Chondrocyte (in vitro differentiated cells): ENCODE measurements around the gene MIPEP. TPM values are rescaled to one million over a fixed set of nuclear protein-coding genes. Genes with fewer than 3 reads are reported as not detected.

ENCODE experiments used
- DNase-seq: peaks from one replicate; pipeline ENCODE4 v3.0.0; 2021; ENCODE audit warnings: mixed read lengths, low spot score
- H3K27ac Mint-ChIP-seq: one replicate; pipeline ENCODE4 v1.8.0; 2021; ENCODE audit warnings: mild to moderate bottlenecking, moderate library complexity, mixed read lengths; ENCODE audit not compliant: unreplicated experiment
- H3K27me3 Mint-ChIP-seq: 2 replicates; pipeline ENCODE4 v1.8.0; 2021; ENCODE audit warnings: low read depth, mixed read lengths
- H3K36me3 Mint-ChIP-seq: 2 replicates; pipeline ENCODE4 v1.8.0; 2021; ENCODE audit warnings: low read depth, mixed read lengths
- H3K4me1 Mint-ChIP-seq: 2 replicates; pipeline ENCODE4 v1.8.0; 2021; ENCODE audit warnings: low read depth, mild to moderate bottlenecking, mixed read lengths
- H3K4me3 Mint-ChIP-seq: one replicate; pipeline ENCODE4 v1.8.0; 2021; ENCODE audit warnings: mild to moderate bottlenecking, moderate library complexity, mixed read lengths; ENCODE audit not compliant: unreplicated experiment
- H3K9me3 Mint-ChIP-seq: 2 replicates; pipeline ENCODE4 v1.8.0; 2021; ENCODE audit warnings: low read depth, mixed read lengths
- total RNA-seq: library from RNA; stranded (reverse); gene quantifications from 3 replicates; pipeline ENCODE4 v1.2.1, GENCODE V29; 2021
- TF ChIP-seq, protein P1 (sequence below): fragments of 200-600 bp; sonication (generic); IDR thresholded peaks from 2 replicates; pipeline ENCODE4 v1.5.0; 2021; ENCODE audit warnings: antibody characterized with exemption, mild to moderate bottlenecking, moderate library complexity

Gene MIPEP
- total RNA-seq, 1 donor from 2014 or later, result 14.4 TPM

DNA sequence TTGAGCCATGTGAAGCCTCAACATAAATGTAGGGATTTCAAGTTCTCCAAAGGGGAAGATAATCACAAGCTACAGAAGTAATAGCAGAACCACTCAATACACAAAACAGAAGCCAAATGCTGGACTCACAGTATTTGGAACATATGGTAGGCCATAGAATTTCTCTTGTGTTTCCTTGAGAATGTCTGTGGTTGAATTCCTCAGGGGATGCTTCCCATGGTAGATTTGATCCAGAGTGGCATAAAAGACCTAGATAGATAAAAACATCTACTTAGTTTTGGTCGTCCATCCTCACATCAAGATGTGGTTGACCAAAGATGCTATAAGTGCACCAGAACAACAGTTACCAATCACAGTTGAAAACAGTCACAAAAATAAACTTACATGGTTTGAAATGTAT lies 83.4 kb downstream of the MIPEP start:
- Mint-ChIP-seq H3K4me1 (peaks cover 30% of the 10 kb centered on the region), H3K36me3 (no peaks in the 10 kb centered on the region), H3K27me3 (no peaks in the 10 kb centered on the region), H3K9me3 (peaks cover 3% of the 10 kb centered on the region), H3K4me3 (no peak overlapping the region), H3K27ac (no peak overlapping the region)
- TF ChIP-seq, protein P1, sequence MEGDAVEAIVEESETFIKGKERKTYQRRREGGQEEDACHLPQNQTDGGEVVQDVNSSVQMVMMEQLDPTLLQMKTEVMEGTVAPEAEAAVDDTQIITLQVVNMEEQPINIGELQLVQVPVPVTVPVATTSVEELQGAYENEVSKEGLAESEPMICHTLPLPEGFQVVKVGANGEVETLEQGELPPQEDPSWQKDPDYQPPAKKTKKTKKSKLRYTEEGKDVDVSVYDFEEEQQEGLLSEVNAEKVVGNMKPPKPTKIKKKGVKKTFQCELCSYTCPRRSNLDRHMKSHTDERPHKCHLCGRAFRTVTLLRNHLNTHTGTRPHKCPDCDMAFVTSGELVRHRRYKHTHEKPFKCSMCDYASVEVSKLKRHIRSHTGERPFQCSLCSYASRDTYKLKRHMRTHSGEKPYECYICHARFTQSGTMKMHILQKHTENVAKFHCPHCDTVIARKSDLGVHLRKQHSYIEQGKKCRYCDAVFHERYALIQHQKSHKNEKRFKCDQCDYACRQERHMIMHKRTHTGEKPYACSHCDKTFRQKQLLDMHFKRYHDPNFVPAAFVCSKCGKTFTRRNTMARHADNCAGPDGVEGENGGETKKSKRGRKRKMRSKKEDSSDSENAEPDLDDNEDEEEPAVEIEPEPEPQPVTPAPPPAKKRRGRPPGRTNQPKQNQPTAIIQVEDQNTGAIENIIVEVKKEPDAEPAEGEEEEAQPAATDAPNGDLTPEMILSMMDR, result no peak
- DNase-seq, result no peak

DNA sequence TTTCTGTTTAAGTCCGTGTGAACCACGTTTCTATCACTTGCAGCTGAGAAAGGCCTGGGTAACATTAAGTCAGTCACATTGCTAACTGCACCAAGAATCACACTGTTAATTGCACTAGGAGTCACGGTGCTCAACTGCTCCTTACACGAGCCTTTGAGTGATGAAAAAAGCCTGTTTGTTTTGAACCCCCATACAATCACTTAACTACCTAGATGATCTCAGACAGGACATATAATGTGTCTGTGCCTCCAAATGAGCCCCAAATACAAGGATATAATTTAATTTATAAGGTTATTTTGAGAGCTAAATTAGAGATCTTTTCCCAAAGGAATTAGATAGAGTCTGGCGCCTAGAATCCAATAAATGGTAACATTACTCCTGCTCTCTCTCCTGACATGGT lies 84.1 kb downstream of the MIPEP start:
- DNase-seq, result no peak
- Mint-ChIP-seq H3K27ac (no peak overlapping the region), H3K9me3 (peaks cover 3% of the 10 kb centered on the region), H3K27me3 (no peaks in the 10 kb centered on the region), H3K4me1 (peaks cover 29% of the 10 kb centered on the region), H3K36me3 (no peaks in the 10 kb centered on the region), H3K4me3 (no peak overlapping the region)
- TF ChIP-seq, protein P1, result no peak

- TF ChIP-seq, protein P1, result no peak
- no peak overlapping the region for H3K4me3 Mint-ChIP-seq
- DNase-seq, result no peak
- H3K27ac Mint-ChIP-seq, result no peak overlapping the region
- peaks cover 3% of the 10 kb centered on the region for H3K9me3 Mint-ChIP-seq
- no peaks in the 10 kb centered on the region for H3K36me3 Mint-ChIP-seq
- H3K27me3 Mint-ChIP-seq, result no peaks in the 10 kb centered on the region
- H3K4me1 Mint-ChIP-seq, result peaks cover 36% of the 10 kb centered on the region
Observed at GRCh38 chr13:23804166-23804565, 85.0 kb downstream of the MIPEP start.

DNA sequence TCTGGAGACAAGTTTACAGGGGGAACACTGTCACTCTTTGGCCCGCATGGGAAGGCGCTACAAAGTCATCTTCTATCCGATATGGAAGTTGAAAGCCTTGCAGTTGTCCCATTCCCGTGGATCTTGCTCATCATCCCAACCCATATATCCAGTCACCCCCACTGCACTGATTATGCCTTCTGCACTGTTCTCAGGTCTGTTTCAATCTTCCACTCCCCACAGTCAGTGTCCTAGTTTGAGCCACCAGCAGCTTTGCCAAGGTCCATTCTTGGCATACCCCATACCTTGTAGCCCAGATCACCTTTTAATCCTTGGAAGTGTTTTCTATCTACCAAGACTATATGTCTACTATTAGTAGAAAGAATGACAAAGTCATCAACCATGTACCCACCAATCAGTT lies 88.1 kb downstream of the MIPEP start:
- H3K9me3 Mint-ChIP-seq, result peaks cover 11% of the 10 kb centered on the region
- peaks cover 32% of the 10 kb centered on the region for H3K4me1 Mint-ChIP-seq
- TF ChIP-seq, protein P1, result no peak
- H3K27ac Mint-ChIP-seq, result no peak overlapping the region
- no peaks in the 10 kb centered on the region for H3K27me3 Mint-ChIP-seq
- no peak for DNase-seq
- H3K36me3 Mint-ChIP-seq, result peaks cover 6% of the 10 kb centered on the region
- no peak overlapping the region for H3K4me3 Mint-ChIP-seq

GRCh38 chr13:23799945-23800344 lies 89.3 kb downstream of the MIPEP start:
- Mint-ChIP-seq H3K36me3 (peaks cover 6% of the 10 kb centered on the region), H3K4me1 (peaks cover 35% of the 10 kb centered on the region), H3K4me3 (no peak overlapping the region), H3K27me3 (no peaks in the 10 kb centered on the region), H3K9me3 (peaks cover 11% of the 10 kb centered on the region), H3K27ac (peak overlapping the region; percentile 80)
- no peak for DNase-seq
- TF ChIP-seq, protein P1, result no peak
